ENCODE measurements around the gene CYP11A1.

The CYP11A1 gene

DNA sequence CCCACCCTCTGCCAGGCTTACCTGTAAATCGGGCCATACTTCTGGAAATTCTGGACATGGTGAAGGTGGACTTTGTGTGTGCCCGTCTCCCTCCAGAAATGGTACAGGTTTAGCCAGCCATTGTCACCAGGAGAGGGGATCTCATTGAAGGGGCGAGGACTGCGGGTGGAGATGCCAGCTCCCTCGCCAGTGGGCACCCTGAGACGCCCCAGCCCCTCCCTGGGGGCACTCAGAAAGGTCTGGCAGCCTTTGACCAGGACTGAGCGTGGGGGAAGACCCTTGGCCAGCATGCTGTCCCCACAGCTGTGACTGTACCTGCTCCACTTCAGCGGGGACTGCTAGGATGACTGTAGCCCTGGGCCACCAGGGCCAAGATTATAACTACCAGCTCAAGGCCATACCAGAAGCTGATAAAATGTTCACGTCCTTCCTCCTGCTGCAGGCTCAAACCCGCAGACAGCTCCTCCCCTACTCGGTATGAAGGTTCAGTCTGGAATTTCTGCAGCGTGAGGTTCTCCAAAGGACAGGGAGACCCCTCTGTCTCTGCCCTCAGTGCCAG is at the start of gene CYP11A1:
Gene CYP11A1, minus strand, starts transcription at position 351 of the 559 bp plus-strand sequence. Its CDS starts 61 bp downstream, at position 290.
- DNase-seq (ENCODE audit: low read depth) = no peak
- TF ChIP-seq, protein P1, sequence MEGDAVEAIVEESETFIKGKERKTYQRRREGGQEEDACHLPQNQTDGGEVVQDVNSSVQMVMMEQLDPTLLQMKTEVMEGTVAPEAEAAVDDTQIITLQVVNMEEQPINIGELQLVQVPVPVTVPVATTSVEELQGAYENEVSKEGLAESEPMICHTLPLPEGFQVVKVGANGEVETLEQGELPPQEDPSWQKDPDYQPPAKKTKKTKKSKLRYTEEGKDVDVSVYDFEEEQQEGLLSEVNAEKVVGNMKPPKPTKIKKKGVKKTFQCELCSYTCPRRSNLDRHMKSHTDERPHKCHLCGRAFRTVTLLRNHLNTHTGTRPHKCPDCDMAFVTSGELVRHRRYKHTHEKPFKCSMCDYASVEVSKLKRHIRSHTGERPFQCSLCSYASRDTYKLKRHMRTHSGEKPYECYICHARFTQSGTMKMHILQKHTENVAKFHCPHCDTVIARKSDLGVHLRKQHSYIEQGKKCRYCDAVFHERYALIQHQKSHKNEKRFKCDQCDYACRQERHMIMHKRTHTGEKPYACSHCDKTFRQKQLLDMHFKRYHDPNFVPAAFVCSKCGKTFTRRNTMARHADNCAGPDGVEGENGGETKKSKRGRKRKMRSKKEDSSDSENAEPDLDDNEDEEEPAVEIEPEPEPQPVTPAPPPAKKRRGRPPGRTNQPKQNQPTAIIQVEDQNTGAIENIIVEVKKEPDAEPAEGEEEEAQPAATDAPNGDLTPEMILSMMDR (conservative IDR thresholded peaks at IDR 0.05; ENCODE audit: low read depth, low read length) = no peak
- H3K4me3 ChIP-seq (ENCODE audit: low read length) = no peak within 1 kb of the TSS

DNA sequence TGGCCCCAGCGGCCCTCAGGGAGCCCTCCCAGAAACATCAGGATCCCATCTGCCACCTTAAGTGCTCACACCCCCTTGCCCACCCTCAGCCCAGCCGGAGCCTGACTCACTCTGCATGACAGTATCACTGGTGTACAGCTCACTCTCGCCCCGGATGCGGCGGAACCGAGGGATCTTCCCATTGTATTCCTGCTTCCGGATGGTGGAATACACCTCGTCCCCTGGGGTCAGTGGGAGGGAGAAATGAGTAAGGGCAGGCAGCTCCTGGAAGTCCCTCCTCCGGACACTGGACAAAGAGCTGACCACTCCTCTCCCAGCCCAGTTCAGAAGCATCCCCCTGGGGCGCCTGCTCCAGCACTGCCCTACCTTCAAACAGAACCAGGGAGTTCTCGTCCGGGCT is 49.8 kb upstream of the CYP11A1 start:
- DNase-seq (ENCODE audit: low read depth) = no peak
- H3K4me3 ChIP-seq (ENCODE audit: low read length) = no peak overlapping the region
- TF ChIP-seq, protein P1 (conservative IDR thresholded peaks at IDR 0.05; ENCODE audit: low read depth, low read length) = no peak

DNA sequence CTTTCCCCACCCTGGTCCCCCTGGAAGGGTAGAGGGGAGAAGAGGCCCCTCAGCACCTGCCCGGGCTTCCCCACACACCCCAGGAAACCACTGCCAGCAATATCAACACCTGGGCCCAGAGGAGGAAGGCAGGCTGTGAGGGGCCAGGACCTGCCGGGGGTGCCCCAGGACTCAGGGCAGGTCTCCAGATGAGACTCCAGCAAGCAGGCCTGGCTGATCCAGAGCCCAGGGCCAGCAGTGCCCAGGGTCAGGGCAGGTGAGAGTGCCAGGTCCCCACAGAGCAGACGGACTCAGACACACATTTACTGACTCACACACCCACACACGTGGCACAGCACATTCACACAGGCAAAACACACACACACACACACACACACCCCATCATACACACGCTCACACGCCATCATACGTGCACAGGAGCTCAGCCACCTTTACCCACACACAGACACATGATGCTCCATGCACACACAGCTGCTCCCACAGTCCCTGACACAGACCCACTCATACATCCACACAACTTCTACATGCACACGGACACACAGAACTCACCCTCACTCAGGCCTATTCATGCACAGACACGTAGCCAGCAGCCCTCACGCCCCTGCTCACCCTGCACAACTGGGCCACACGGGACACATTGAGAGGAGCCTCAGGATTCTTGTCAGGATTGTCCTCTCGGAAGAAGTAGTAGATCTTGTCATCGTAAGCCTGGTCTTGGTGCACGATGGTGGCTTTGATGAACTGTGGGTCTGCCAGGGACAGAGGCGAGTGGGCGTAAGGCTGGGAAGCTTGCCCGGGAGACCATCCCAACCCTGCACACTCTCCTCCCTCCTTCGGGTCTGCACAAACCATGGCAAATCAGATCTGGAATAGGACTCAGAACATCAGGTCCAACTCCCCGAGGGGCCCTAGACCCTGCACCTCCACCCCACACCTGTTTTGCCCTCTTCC is 48.8 kb upstream of the CYP11A1 start:
- TF ChIP-seq, protein P1 (conservative IDR thresholded peaks at IDR 0.05; ENCODE audit: low read depth, low read length) = no peak
- no peak for DNase-seq (ENCODE audit: low read depth)
- H3K4me3 ChIP-seq (ENCODE audit: low read length) = no peak overlapping the region

DNA sequence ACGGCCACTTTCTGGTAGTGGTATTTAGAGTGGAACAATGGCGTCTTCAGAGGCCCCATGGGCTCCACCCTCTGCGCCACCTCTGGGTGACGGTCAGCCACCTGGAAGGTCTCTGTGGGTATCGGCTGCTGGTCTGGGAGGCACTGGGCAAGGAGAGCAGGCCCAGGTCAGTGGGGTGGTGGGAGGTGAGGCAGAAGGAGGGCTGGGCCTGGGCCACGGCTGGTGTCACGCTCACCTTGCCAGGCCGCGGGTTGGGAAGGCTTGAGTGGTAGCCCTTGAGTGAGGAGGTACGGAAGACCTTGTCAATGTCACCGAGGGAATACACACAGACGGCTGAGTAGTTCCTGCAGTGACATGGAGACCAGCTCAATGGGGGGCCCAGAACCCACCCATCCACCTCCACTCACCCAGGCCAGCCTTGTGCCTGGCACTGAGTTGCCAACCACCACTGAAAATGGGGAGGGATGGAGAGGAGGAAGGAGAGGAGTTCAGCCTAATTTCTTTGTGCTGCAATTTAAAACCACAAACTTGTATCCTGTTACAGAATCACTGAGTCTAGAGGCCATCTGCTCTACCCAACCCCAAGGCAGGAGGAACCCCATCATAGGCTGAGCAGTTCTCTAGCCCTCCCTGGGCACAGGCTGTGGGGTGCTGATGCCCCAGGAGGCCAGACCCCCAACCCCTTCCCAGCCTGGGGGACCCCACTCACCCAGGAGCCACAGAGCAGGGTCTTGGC is 47.3 kb upstream of the CYP11A1 start:
- DNase-seq (ENCODE audit: low read depth) = no peak
- no peak overlapping the region for H3K4me3 ChIP-seq (ENCODE audit: low read length)
- TF ChIP-seq, protein P1 (conservative IDR thresholded peaks at IDR 0.05; ENCODE audit: low read depth, low read length) = no peak

DNA sequence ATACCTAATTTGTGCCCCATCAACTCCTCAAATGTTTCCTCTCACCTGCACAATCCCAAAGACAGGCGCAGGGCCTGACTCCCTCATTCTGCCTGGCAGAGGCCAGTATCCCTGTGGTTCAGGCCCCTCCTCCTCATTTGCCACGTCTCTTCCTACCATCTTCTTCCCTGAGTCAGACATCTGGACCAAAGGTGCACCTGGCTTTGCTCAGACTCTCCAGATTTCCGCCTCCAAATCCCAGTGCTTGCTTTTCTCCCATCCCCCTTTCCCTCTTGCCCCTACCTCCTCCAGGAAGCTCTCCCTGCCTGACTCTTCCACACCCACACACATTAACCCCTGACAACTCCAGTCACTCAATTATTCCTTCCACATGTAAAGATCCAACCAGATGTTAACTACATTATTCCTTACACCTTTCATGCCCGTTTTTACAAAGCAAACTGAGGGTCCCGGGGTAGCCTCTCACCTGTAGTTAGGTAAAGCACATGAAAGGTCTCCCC is 46.7 kb upstream of the CYP11A1 start:
- no peak for DNase-seq (ENCODE audit: low read depth)
- TF ChIP-seq, protein P1 (conservative IDR thresholded peaks at IDR 0.05; ENCODE audit: low read depth, low read length) = no peak
- no peak overlapping the region for H3K4me3 ChIP-seq (ENCODE audit: low read length)

DNA sequence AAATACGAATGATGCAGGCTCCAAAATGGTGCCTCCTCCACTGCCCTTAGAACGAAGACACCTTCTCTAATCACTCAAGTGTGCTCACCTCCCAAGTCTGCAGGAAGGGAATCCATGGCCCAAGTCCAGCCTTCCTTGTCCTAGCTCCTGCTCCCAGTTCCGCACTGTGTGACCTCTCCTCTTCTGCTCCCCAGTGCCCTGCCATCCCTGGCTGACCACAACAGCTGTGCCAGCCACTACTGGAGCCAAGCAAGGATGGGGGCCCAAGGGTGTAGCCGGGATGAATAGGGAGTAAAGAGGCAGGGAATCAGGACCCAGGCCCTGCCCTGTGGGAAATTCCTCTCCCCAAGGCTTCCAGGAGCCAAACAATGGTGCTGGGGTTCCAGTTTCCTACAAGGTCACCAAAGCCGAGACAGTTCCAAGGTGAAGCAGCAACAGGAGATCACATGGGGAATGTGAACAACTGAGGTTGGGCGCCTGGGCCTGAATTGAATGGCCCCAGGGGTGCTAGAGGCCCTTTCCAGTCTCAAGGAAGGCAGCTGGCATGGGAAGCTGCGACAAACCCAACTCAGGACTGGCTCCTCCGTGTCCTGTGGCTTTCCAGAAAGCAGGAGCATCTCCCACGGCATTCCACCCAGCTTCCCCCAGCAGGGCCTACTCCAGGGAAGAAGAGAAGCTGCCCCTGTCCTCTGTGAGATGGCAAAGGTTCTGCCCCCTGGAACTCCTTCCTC is 46.1 kb upstream of the CYP11A1 start:
- TF ChIP-seq, protein P1 (conservative IDR thresholded peaks at IDR 0.05; ENCODE audit: low read depth, low read length) = no peak
- no peak overlapping the region for H3K4me3 ChIP-seq (ENCODE audit: low read length)
- no peak for DNase-seq (ENCODE audit: low read depth)
